ENCODE data around the gene GALNT11.
"Not testable (repeated sequence)": the region's sequence is repeated elsewhere in the genome, so short reads cannot be mapped to it uniquely, and the experiment has no call there.

The GALNT11 gene

GRCh38 chr7:152027491-152028365 lies 2.3 kb downstream of the GALNT11 start:
- DNase-seq = not testable (repeated sequence)

- peak; percentile 36 to 60 for DNase-seq
Observed at GRCh38 chr7:152030059-152030458, 4.6 kb downstream of the GALNT11 start.

GRCh38 chr7:152030639-152031038 lies 5.2 kb downstream of the GALNT11 start:
- DNase-seq = not testable (repeated sequence)

GRCh38 chr7:152035817-152036216 lies 10.3 kb downstream of the GALNT11 start:
- peak; percentile 40 to 43 for DNase-seq

- DNase-seq = not testable (repeated sequence)
Observed at GRCh38 chr7:152038410-152038809, 12.9 kb downstream of the GALNT11 start.

GRCh38 chr7:152043086-152043485 lies 17.6 kb downstream of the GALNT11 start:
- DNase-seq = not testable (repeated sequence)

GRCh38 chr7:152044909-152045308 lies 19.4 kb downstream of the GALNT11 start:
- not testable (repeated sequence) for DNase-seq

GRCh38 chr7:152046531-152046930 lies 21.1 kb downstream of the GALNT11 start:
- DNase-seq = no peak

GRCh38 chr7:152048051-152048450 lies 22.6 kb downstream of the GALNT11 start:
- no peak for DNase-seq

- no peak for DNase-seq
Observed at GRCh38 chr7:152050547-152050971, 25.1 kb downstream of the GALNT11 start.

- DNase-seq = no peak
Observed at GRCh38 chr7:152051968-152052367, 26.5 kb downstream of the GALNT11 start.

GRCh38 chr7:152052771-152053170 lies 27.3 kb downstream of the GALNT11 start:
- no peak for DNase-seq

- DNase-seq = no peak
Observed at GRCh38 chr7:152054367-152055230, 29.1 kb downstream of the GALNT11 start.

GRCh38 chr7:152056621-152057274 lies 31.3 kb downstream of the GALNT11 start:
- no peak for DNase-seq

- no peak for DNase-seq
Observed at GRCh38 chr7:152059311-152059710, 33.8 kb downstream of the GALNT11 start.

- not testable (repeated sequence) for DNase-seq
Observed at GRCh38 chr7:152061086-152061485, 35.6 kb downstream of the GALNT11 start.

GRCh38 chr7:152063192-152063591 lies 37.7 kb downstream of the GALNT11 start:
- DNase-seq = not testable (repeated sequence)

GRCh38 chr7:152063821-152064220 lies 38.3 kb downstream of the GALNT11 start:
- not testable (repeated sequence) for DNase-seq

- DNase-seq = not testable (repeated sequence)
Observed at GRCh38 chr7:152065800-152066344, 40.4 kb downstream of the GALNT11 start.

GRCh38 chr7:152072421-152072820 lies 46.9 kb downstream of the GALNT11 start:
- no peak for DNase-seq

GRCh38 chr7:152073352-152073751 lies 47.9 kb downstream of the GALNT11 start:
- DNase-seq = no peak

GRCh38 chr7:152074673-152075072 lies 49.2 kb downstream of the GALNT11 start:
- DNase-seq = no peak
